Measurements from ENCODE around the gene CDR2L.
"Not testable (repeated sequence)": the region's sequence is repeated elsewhere in the genome, so short reads cannot be mapped to it uniquely, and the experiment has no call there.

The CDR2L gene

DNA sequence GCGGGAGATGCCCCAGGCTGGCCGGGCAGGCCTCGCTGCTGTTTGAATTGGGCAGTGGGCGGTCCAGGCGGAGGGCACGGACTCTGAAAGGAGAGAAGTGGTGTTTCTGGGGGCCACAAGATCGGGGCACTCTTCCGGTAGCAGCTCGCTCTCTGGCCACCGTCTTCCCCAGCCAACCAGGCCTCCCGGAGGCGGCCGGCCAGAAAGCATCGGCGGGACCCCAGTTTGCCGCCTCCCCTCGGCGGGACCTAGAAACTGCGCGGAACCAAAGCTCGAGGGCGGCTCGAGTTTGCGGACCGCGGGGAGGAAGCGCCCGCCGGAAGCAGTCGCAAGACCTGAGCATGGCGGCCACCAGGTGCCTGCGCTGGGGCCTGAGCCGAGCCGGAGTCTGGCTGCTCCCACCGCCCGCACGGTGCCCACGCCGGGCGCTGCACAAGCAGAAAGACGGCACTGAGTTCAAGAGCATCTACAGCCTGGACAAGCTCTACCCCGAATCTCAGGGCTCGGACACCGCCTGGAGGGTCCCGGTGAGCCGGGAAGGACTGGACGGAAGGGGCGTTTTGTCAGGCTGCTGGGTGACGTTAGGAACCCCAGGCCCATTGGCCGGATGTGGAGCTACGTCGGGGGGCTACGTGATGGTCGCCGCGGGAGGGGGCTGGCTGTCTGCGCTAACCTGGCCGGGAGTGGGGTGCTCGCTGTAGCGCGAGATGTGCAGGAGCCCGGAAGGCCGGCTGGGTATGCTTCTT lies 25.1 kb downstream of the CDR2L start, which contains the start of gene MRPL58:
MRPL58 (plus strand) TSS at position 325 of the 746 bp plus-strand sequence; CDS start at position 342, 17 bp downstream.
- DNase-seq: peak; percentile 88

- DNase-seq: no peak
Observed at GRCh38 chr17:75013092-75013559, 25.7 kb downstream of the CDR2L start.

GRCh38 chr17:75019146-75019545 lies 31.7 kb downstream of the CDR2L start:
- DNase-seq: no peak

GRCh38 chr17:75019710-75020109 lies 32.3 kb downstream of the CDR2L start:
- no peak for DNase-seq

DNA sequence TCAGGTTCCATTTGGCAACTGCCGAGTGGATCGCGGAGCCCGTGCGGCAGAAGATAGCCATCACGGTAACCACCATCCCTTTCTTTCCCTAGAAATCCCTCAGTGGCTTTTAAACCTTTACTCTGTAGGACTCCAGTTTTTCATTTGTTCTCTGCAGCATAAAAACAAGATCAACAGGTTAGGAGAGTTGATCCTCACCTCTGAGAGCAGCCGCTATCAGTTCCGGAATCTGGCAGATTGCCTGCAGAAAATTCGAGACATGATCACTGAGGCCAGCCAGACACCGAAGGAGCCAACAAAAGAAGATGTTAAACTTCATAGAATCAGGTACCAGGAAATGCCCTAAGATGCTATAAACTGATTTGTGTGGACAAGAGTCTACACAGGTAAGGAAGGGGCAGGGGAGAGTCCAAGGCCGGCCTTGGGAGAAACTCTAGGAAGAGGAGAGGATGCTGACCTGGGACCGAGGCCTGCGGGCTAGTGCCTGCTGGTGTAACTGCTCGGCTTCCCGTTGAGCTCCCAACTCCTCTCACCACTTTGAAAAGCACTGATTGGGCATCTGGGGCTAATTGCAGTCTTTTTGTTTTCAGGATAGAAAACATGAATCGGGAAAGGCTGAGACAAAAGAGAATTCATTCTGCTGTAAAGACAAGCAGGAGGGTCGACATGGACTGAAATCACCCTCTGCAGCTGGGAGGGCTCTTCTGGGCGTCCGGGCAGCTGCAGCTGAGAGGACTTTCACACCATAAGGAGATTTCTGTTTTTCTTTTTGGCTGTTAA lies 33.1 kb downstream of the CDR2L start:
- no peak for DNase-seq

DNA sequence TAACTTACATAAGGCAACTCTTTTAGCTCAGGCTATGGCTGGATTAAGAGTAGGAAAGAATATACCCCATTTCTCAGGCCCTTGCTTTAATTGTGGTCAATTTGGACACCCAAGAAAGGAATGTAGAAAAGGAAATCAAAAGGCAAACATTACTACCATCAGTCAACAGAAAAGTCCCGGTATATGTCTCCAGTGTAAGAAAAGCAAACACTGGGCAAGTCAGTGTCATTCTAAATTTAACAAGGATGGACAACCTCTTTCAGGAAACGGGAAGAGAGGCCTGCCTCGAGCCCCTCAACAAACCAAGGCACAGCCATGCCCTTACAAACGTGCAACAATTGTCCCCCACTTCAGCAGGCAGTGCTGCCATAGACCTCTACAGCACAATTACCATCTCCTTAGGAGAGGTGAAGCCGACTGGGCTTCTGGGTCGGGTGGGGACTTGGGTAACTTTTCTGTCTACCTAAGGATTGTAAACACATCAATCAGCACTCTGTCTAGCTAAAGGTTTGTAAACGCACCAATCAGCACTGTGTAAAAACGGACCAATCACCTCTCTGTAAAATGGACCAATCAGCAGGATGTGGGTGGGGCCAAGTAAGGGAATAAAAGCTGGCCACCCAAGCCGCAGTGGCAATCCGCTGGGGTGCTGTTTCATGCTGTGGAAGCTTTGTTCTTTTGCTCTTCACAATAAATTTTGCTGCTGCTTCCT lies 37.4 kb downstream of the CDR2L start:
- no peak for DNase-seq

DNA sequence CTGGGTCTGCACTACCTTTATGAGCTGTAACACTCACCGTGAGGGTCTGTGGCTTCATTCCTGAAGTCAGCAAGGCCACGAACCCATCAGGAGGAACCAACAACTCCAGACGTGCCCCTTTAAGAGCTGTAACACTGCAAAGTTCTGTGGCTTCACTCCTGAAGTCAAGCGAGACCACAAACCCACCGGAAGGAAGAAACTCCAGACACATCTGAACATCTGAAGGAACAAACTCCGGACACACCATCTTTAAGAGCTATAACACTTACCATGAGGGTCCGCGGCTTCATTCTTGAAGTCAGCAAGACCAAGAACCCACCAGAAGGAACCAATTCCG lies 37.9 kb downstream of the CDR2L start:
- DNase-seq: not testable (repeated sequence)

GRCh38 chr17:75026650-75027049 lies 39.2 kb downstream of the CDR2L start:
- not testable (repeated sequence) for DNase-seq

DNA sequence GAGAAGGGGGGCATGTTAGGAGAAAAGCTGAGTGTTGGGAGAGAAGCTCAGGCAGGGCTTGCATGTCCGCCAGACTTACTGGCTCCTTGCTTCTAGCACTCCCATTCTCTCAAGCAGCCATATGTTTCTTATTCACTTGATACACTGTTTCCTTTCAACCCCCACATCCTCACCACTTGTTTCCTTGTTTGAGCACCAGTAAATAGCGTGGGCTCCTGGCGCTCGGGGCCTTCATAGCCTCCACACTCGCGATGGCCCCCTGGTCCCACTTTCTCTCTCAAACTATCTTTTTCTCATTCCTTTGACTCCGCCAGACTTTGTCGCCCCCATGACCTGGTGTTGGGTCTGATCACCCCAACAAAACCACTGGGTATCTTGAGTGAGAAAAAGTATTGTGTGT lies 42.7 kb downstream of the CDR2L start:
- DNase-seq: no peak

GRCh38 chr17:75031972-75032719 lies 44.7 kb downstream of the CDR2L start:
- peak; percentile 40 for DNase-seq

- no peak for DNase-seq
Observed at GRCh38 chr17:75032720-75033280, 45.4 kb downstream of the CDR2L start.

DNA sequence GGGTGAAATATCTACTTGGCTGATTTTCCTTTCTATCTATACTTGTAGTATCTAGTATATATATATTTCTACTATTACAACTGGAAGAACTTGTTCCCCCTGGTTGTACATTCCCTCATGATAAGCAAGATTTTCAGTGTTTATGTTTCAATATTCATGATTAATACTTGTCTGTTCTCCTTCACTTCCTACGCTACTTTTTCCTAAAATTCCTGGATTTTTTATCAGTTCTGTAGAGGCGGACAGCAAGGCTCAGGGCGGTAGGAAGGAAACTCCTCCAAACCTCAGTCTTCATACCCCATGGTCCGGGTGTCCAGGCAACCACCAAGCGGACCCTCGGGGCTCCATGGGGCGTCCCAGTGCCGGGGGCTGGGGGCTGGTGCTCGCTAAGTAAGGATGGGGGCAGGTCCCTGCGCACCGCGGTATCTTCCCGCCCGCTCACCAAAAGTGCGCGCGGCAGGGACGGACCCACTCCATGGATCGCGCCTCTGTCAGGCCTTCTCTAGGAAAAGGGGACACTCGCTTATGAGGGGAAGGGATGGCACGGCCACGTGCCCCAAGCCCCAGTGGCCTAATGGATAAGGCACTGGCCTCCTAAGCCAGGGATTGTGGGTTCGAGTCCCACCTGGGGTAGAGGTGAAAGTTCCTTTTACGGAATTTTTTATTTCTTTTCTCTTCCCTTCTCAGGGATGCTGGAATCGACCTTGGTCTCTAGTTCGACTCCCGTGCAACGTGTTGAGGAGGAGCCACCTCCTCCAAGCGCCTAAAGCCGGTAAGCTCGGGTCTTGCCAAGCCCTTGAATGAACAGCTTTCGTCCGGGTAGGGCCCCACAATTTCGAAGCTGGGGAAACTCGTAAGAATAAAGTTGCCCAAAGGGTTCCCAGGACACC lies 46.2 kb downstream of the CDR2L start:
- DNase-seq: peak; percentile 94

DNA sequence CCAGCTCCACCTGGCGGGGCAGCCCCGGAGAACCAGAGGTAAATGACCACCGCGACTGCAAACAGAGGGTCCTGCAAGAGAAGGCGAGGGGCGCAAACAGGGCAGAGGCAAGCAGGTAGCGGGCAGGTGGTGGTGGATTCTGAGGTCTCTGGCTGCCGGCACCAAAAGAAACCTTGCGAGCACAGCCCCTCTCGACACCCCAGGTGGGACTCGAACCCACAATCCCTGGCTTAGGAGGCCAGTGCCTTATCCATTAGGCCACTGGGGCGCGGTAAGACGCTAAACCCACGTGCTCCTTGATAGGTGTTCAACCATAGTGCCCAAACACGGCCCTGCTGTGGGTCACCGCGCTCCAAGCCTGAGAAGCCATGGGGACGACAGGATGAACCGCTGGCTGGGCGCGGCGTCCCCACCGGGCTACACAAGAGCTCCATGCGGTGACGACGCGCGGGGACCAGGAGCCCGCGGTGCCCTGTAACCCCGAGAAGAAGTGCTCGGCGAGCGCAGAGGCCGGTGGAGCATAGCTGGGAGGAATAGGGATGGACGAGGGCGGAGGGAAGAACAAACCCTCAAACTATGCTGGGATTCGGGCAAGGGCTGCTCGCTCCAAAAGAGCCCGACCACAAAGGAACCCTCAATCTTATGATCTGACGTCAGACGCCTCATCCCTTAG lies 46.9 kb downstream of the CDR2L start:
- DNase-seq: peak; percentile 91

GRCh38 chr17:75036643-75037268 lies 49.3 kb downstream of the CDR2L start:
- DNase-seq: peak; percentile 93

GRCh38 chr17:75039238-75039637 lies 51.8 kb downstream of the CDR2L start:
- no peak for DNase-seq

DNA sequence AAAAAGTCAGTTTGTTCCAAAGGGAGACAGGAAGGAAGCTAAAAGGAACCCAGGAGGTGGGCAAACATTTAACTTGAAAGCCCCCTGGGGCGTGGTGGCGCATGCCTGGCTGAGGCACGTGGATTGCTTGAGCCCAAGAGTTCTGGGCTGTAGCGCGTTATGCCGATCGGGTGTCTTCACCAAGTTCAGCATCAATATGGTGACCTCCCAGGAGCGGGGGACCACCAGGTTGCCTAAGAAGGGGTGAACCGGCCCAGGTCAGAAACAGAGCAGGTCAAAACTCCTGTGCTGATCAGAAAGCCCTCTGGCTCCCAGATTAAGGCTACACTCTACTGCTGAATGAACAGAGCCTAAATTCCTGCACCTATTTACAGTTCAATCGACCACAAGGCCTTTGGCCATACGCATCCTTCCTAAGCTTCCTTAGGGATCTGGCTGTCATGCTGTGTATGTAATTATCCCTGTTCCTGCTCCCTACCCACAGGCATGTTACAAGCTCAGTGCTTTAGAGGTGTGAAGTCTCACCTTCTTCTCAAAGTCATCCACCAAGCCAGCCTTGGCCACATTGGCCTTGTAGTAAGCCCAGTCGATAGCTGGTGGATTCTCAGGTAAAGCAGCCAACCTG lies 54.3 kb downstream of the CDR2L start:
- DNase-seq: no peak

DNA sequence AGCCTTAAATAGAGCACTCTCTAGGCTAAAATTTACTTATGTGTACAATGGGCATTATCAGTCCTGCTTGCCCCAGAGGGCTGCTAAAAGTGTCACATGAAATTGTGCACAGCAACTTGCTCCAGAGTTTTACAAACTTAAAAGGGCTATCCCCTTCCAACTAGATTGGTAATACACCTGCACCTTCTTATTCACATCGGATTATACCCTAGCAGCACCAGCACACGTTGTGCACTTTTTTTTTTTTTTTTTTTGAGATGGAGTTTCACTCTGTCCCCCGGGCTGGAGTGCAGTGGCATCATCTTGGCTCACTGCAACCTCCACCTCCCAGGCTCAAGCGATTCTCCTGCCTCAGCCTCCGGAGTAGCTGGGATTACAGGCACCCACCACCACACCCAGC lies 56.4 kb downstream of the CDR2L start:
- not testable (repeated sequence) for DNase-seq

DNA sequence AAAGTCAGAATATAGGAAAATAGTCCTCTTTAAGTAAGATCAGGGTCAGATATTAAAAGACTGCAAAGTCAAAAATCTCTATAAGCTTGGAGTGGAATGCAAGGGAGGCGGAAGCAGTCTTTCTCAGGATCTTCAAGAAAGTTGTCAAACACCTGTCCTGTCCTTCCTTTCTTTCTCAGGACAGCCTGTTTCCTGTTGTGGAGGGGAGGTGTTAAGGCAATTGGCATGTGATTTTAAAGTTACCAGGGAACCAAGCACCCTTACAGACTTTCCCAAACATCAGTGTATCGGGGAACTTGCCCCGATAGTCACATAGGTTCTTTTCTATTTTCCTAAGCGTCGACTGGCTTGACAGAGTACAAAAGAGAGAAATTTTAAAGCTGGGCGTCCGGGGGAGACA lies 57.3 kb downstream of the CDR2L start:
- DNase-seq: no peak

DNA sequence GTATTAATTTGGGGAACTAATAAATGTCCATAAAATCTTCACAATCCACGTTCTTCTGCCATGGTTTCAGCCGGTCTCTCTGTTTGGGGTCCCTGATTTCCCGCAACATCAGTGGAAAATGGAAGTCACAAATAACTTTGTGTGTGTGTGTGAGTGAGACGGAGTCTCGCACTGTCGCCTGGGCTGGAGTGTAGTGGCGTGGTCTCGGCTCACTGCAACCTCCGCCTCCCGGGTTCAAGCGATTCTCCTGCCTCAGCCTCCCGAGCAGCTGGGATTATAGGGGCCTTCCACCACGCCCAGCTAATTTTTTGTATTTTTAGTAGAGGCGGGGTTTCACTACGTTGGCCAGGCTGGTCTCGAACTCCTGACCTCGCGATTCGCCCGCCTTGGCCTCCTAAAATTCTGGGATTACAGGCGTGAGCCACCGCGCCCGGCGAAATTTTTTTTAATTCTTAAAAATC lies 58.5 kb downstream of the CDR2L start:
- DNase-seq: not testable (repeated sequence)
